Measurements from ENCODE around the gene CAAP1. TPM values are rescaled to one million over a fixed set of nuclear protein-coding genes. Genes with fewer than 3 reads are reported as not detected.

CAAP1 gene
- total RNA-seq, 1 experiment from 2014 or later, result 12.5 TPM

DNA sequence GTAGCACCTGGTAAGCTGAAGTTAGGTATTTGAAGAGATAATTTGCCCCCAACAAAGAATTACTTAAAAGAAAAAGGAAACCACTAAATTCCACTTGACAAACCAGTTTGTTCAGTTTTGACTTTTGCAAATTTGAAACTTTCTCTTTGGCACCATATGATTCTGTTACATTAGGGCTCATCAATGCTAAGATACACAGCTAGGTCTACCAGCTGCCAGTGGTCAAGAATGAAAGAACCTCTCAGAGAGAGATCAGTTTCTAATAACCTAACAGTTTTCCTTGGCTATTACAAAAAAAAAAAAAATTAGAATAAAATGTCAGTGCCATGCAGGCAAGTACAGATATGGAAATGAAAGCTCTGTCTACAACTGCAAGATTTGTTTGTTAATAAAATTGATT is 92.3 kb downstream of the CAAP1 start:
- no peaks in the 10 kb centered on the region for H3K27me3 Mint-ChIP-seq (ENCODE audit: unreplicated experiment)
- H3K27ac Mint-ChIP-seq (ENCODE audit: unreplicated experiment), result no peak overlapping the region
- TF ChIP-seq, protein P1, sequence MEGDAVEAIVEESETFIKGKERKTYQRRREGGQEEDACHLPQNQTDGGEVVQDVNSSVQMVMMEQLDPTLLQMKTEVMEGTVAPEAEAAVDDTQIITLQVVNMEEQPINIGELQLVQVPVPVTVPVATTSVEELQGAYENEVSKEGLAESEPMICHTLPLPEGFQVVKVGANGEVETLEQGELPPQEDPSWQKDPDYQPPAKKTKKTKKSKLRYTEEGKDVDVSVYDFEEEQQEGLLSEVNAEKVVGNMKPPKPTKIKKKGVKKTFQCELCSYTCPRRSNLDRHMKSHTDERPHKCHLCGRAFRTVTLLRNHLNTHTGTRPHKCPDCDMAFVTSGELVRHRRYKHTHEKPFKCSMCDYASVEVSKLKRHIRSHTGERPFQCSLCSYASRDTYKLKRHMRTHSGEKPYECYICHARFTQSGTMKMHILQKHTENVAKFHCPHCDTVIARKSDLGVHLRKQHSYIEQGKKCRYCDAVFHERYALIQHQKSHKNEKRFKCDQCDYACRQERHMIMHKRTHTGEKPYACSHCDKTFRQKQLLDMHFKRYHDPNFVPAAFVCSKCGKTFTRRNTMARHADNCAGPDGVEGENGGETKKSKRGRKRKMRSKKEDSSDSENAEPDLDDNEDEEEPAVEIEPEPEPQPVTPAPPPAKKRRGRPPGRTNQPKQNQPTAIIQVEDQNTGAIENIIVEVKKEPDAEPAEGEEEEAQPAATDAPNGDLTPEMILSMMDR (IDR thresholded peaks at IDR 0.05; ENCODE audit: unreplicated experiment), result no peak
- no peaks in the 10 kb centered on the region for H3K9me3 Mint-ChIP-seq (ENCODE audit: low read depth, unreplicated experiment)
- no peaks in the 10 kb centered on the region for H3K4me1 Mint-ChIP-seq (ENCODE audit: low read depth, unreplicated experiment)
- DNase-seq, result no peak
- H3K4me3 Mint-ChIP-seq (ENCODE audit: low read depth, unreplicated experiment), result no peak overlapping the region
- H3K36me3 Mint-ChIP-seq (ENCODE audit: insufficient read depth, unreplicated experiment), result no peaks in the 10 kb centered on the region
- intact Hi-C loops (cut with micrococcal nuclease; ENCODE audit: unreplicated experiment), result no loop called here
- no TSS peak for BruUV-seq (replicated peaks)
- CTCF ChIA-PET, result no interaction called here

DNA sequence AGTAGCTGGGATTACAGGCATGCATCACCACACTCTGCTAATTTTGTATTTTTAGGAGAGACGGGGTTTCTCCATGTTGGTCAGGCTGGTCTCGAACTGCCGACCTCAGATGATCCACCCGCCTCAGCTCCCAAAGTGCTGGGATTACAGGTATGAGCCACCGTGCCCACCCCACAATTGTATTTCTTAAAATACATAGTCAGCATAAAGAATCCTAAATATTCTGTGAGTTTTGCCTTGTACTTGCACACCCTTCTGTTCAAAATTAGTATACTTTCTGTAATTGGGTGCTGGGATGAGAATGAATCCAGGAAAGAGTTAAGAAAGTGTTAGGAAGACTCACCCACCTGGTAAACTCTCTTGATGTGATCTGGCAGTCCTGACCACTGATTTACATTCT is 101.3 kb downstream of the CAAP1 start:
- no peak overlapping the region for H3K27ac Mint-ChIP-seq (ENCODE audit: unreplicated experiment)
- intact Hi-C loops (cut with micrococcal nuclease; ENCODE audit: unreplicated experiment), result no loop called here
- CTCF ChIA-PET, result no interaction called here
- H3K36me3 Mint-ChIP-seq (ENCODE audit: insufficient read depth, unreplicated experiment), result no peaks in the 10 kb centered on the region
- BruUV-seq (replicated peaks), result no TSS peak
- H3K27me3 Mint-ChIP-seq (ENCODE audit: unreplicated experiment), result no peaks in the 10 kb centered on the region
- H3K4me1 Mint-ChIP-seq (ENCODE audit: low read depth, unreplicated experiment), result peaks cover 9% of the 10 kb centered on the region
- H3K4me3 Mint-ChIP-seq (ENCODE audit: low read depth, unreplicated experiment), result no peak overlapping the region
- H3K9me3 Mint-ChIP-seq (ENCODE audit: low read depth, unreplicated experiment), result no peaks in the 10 kb centered on the region
- TF ChIP-seq, protein P1 (IDR thresholded peaks at IDR 0.05; ENCODE audit: unreplicated experiment), result no peak
- DNase-seq, result no peak

Other genes starting within 250 kb of the CAAP1 start
- gene PLAA, start 54.4 kb upstream of the CAAP1 start, total RNA-seq (2022), result 27.9 and 28.1 TPM in 2 replicates
- 7.3 and 7.5 TPM in 2 replicates for gene IFT74, start 63.6 kb upstream of the CAAP1 start, total RNA-seq (2022)
- gene LRRC19, start 112.9 kb upstream of the CAAP1 start, total RNA-seq (2022), result 0.21 and 1.1 TPM in 2 replicates
- gene TEK, start 216.4 kb upstream of the CAAP1 start, total RNA-seq (2022), result not detected in 2 replicates